ENCODE results near the gene KSR1.
"Not testable (repeated sequence)": the region's sequence is repeated elsewhere in the genome, so short reads cannot be mapped to it uniquely, and the experiment has no call there.

KSR1 gene

GRCh38 chr17:27427166-27427862, 28.9 kb upstream of the KSR1 start:
- not testable (repeated sequence) for DNase-seq

GRCh38 chr17:27428781-27429505, 27.3 kb upstream of the KSR1 start:
- DNase-seq = no peak

GRCh38 chr17:27429666-27430382, 26.4 kb upstream of the KSR1 start:
- DNase-seq = no peak

- no peak for DNase-seq
Measured at GRCh38 chr17:27430383-27430840, 25.8 kb upstream of the KSR1 start.

- DNase-seq = no peak
Measured at GRCh38 chr17:27430882-27431491, 25.3 kb upstream of the KSR1 start.

- no peak for DNase-seq
Measured at GRCh38 chr17:27433521-27433920, 22.7 kb upstream of the KSR1 start.

GRCh38 chr17:27435431-27436070, 20.7 kb upstream of the KSR1 start:
- not testable (repeated sequence) for DNase-seq

GRCh38 chr17:27438348-27438998, 17.8 kb upstream of the KSR1 start:
- no peak for DNase-seq

- DNase-seq = no peak
Measured at GRCh38 chr17:27439342-27439741, 16.9 kb upstream of the KSR1 start.

GRCh38 chr17:27442702-27443101, 13.5 kb upstream of the KSR1 start:
- DNase-seq = no peak

GRCh38 chr17:27443491-27443890, 12.8 kb upstream of the KSR1 start:
- no peak for DNase-seq

GRCh38 chr17:27445971-27446370, 10.3 kb upstream of the KSR1 start:
- DNase-seq = no peak

- no peak for DNase-seq
Measured at GRCh38 chr17:27446569-27447301, 9.5 kb upstream of the KSR1 start.

- DNase-seq = not testable (repeated sequence)
Measured at GRCh38 chr17:27448534-27448933, 7.7 kb upstream of the KSR1 start.

GRCh38 chr17:27449541-27449940, 6.7 kb upstream of the KSR1 start:
- no peak for DNase-seq

GRCh38 chr17:27449988-27450387, 6.3 kb upstream of the KSR1 start:
- DNase-seq = no peak

- no peak for DNase-seq
Measured at GRCh38 chr17:27450416-27450815, 5.8 kb upstream of the KSR1 start.

- no peak for DNase-seq
Measured at GRCh38 chr17:27451906-27452305, 4.3 kb upstream of the KSR1 start.

- no peak for DNase-seq
Measured at GRCh38 chr17:27452828-27453227, 3.4 kb upstream of the KSR1 start.

- DNase-seq = no peak
Measured at GRCh38 chr17:27453471-27453870, 2.8 kb upstream of the KSR1 start.

GRCh38 chr17:27454089-27454488, 2.2 kb upstream of the KSR1 start:
- no peak for DNase-seq
